GM21576 (cell line): ENCODE results near the gene KRT39.
"Not testable (repeated sequence)": the region's sequence is repeated elsewhere in the genome, so short reads cannot be mapped to it uniquely, and the experiment has no call there.

Experiments used
- ATAC-seq: cut with Tn5 transposase; IDR thresholded peaks from one replicate; pipeline ENCODE4 v1.9.1; 2021; ENCODE audit warnings: mild to moderate bottlenecking, moderate library complexity; ENCODE audit not compliant: unreplicated experiment

The KRT39 gene

GRCh38 chr17:40944531-40944930 is 22.2 kb downstream of the KRT39 start:
- ATAC-seq, result no peak

GRCh38 chr17:40942553-40942952 is 24.2 kb downstream of the KRT39 start:
- ATAC-seq, result no peak

GRCh38 chr17:40940266-40940665 is 26.5 kb downstream of the KRT39 start:
- ATAC-seq, result no peak

GRCh38 chr17:40938981-40939380 is 27.8 kb downstream of the KRT39 start:
- no peak for ATAC-seq

- ATAC-seq, result no peak
These were observed 29.3 kb downstream of the KRT39 start, which contains the start of gene KRT23 for GRCh38 chr17:40937384-40937819. Gene KRT23, minus strand, starts transcription at chr17:40937646. Its CDS starts 1,043 bp downstream, at chr17:40936603.

- ATAC-seq, result no peak
These were observed 29.8 kb downstream of the KRT39 start for GRCh38 chr17:40936976-40937375.

GRCh38 chr17:40936437-40936971 is 30.2 kb downstream of the KRT39 start:
- ATAC-seq, result no peak

GRCh38 chr17:40935624-40936023 is 31.1 kb downstream of the KRT39 start:
- no peak for ATAC-seq

GRCh38 chr17:40932608-40933007 is 34.1 kb downstream of the KRT39 start:
- ATAC-seq, result no peak

- ATAC-seq, result no peak
These were observed 35.4 kb downstream of the KRT39 start for GRCh38 chr17:40931311-40931710.

- ATAC-seq, result no peak
These were observed 40.4 kb downstream of the KRT39 start for GRCh38 chr17:40926341-40926740.

GRCh38 chr17:40922239-40922638 is 44.5 kb downstream of the KRT39 start:
- no peak for ATAC-seq

GRCh38 chr17:40921026-40921425 is 45.7 kb downstream of the KRT39 start:
- ATAC-seq, result no peak

- ATAC-seq, result not testable (repeated sequence)
These were observed 49.6 kb downstream of the KRT39 start for GRCh38 chr17:40917116-40917515.

GRCh38 chr17:40916366-40916765 is 50.4 kb downstream of the KRT39 start:
- no peak for ATAC-seq

- ATAC-seq, result no peak
These were observed 51.0 kb downstream of the KRT39 start for GRCh38 chr17:40915721-40916256.

GRCh38 chr17:40915199-40915661 is 51.5 kb downstream of the KRT39 start:
- no peak for ATAC-seq

- no peak for ATAC-seq
These were observed 52.5 kb downstream of the KRT39 start for GRCh38 chr17:40914075-40914855.

- no peak for ATAC-seq
These were observed 54.1 kb downstream of the KRT39 start for GRCh38 chr17:40912486-40913210.

- ATAC-seq, result no peak
These were observed 56.3 kb downstream of the KRT39 start for GRCh38 chr17:40910441-40910841.

- ATAC-seq, result no peak
These were observed 57.0 kb downstream of the KRT39 start for GRCh38 chr17:40909755-40910154.
